DND-41 (cell line): ENCODE data around the gene XPNPEP1.

Experiments used
- CTCF ChIP-seq: IDR thresholded peaks from 2 replicates; pipeline ENCODE4 v1.5.1; 2012; ENCODE audit warnings: borderline replicate concordance, low read length, moderate library complexity, mild to moderate bottlenecking; ENCODE audit not compliant: poor library complexity, severe bottlenecking; ENCODE audit errors: extremely low read depth
- EZH2 ChIP-seq: IDR thresholded peaks from 3 replicates; pipeline ENCODE4 v1.6.1; 2012; ENCODE audit warnings: borderline replicate concordance, low read depth, mild to moderate bottlenecking, moderate library complexity, low read length, inconsistent platforms; ENCODE audit not compliant: severe bottlenecking

GRCh38 chr10:109824206-109824605 is 99.1 kb downstream of the XPNPEP1 start:
- TF ChIP-seq CTCF (no peak), EZH2 (no peak)
